Activated CD4-positive, alpha-beta memory T cell treated with anti-CD3 and anti-CD28 coated beads, Interleukin-2, amount 10 ng/mL, durations not matched to agents 7 days and 5 days (primary cell): Measurements from ENCODE around the gene PLIN4. TPM values are rescaled to one million over a fixed set of nuclear protein-coding genes. Genes with fewer than 3 reads are reported as not detected.

ENCODE experiments used
- CTCF ChIA-PET: fragments of 350-600 bp; sonication (Branson Sonifier 250); formaldehyde crosslinking; loops from one replicate; lab custom pipeline; 2021; ENCODE audit warnings: antibody characterized with exemption, inconsistent platforms; lab: Charles Lee
- POLR2A ChIA-PET: fragments of 350-600 bp; sonication (Branson Sonifier 250); formaldehyde crosslinking; loops from one replicate; lab custom pipeline; 2021; ENCODE audit warnings: antibody characterized with exemption; lab: Charles Lee
- DNase-seq: peaks from one replicate; pipeline ENCODE4 v3.0.0-alpha.2; 2020
- H3K27ac Mint-ChIP-seq: one replicate; pipeline ENCODE4 v1.8.0; 2021; ENCODE audit warnings: mild to moderate bottlenecking, mixed read lengths
- H3K27me3 Mint-ChIP-seq: one replicate; pipeline ENCODE4 v1.8.0; 2021; ENCODE audit warnings: mixed read lengths
- H3K36me3 Mint-ChIP-seq: one replicate; pipeline ENCODE4 v1.8.0; 2021; ENCODE audit warnings: low read depth, mixed read lengths
- H3K4me1 Mint-ChIP-seq: one replicate; pipeline ENCODE4 v1.8.0; 2021; ENCODE audit warnings: mixed read lengths
- H3K4me3 Mint-ChIP-seq: one replicate; pipeline ENCODE4 v1.8.0; 2021; ENCODE audit warnings: mild to moderate bottlenecking, mixed read lengths
- H3K9me3 Mint-ChIP-seq: one replicate; pipeline ENCODE4 v1.8.0; 2021; ENCODE audit warnings: mixed read lengths
- total RNA-seq, 2 experiments: library from RNA; stranded (reverse); gene quantifications; one replicate each; pipeline ENCODE4 v1.2.3, GENCODE V29; 2021

The PLIN4 gene
- total RNA-seq, 2 experiments from 2014 or later = not detected

DNA sequence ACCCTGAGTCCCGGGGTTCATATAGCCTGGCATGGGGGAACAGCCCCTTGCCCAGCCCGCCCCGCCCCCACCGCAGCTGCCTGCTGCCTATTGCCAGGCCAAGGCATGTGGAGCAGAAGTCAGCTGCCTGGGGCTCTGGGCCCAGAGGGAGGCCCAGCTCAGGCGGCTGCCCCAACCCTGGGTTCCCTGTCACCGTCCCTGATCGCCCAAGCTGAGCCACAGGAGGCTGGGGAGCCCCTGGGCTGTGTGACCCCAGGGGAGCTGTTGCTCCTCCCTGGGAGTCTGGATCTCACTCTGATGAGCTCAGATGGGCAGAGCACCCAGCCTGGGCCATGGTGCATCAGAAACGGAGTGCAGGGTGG lies 1.4 kb downstream of the PLIN4 start:
- no peak overlapping the region for H3K27ac Mint-ChIP-seq
- H3K4me1 Mint-ChIP-seq = no peaks in the 10 kb centered on the region
- H3K36me3 Mint-ChIP-seq = no peaks in the 10 kb centered on the region
- no peaks in the 10 kb centered on the region for H3K27me3 Mint-ChIP-seq
- H3K4me3 Mint-ChIP-seq = no peak overlapping the region
- CTCF ChIA-PET = interaction anchor here (1.2 kb wide), 1 partner anchor 8 kb away, joined by 3 read pairs; no protein-coding TSS in a partner anchor
- no peaks in the 10 kb centered on the region for H3K9me3 Mint-ChIP-seq
- no peak for DNase-seq
- POLR2A ChIA-PET = no interaction called here

DNA sequence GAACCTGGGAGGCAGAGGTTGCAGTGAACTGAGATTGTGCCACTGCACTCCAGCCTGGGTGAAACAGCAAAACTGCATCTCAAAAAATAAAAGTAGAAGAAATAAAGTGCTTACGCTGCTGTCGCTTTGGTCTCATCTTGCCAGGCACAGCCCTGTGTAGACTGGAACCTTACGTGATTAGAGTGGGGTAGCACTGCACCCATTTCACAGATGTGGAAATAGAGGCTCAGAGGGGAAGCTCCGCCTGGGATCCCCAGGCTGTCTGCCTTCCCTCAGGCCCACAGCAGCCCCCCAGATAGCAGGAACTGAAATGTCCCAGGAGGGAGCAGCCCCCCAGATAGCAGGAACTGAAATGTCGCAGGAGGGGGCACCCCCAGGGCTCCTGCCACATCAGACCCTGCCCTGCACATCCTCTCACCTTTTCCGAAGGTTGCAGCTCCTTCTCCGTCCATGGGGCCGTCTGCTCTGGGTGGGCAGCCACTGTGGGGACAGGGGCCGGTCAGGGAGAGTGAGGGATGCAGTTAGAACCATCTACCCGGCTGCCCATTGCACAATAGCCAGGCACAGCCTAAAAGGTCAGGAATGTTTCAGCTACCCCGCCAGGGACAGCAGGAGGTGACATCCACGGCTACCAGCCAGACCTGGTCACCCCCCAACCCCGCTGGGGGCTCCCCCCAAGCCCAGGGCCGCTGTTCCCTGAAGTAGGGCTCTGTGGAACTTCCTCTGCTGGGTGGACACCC lies 1.9 kb downstream of the PLIN4 start:
- Mint-ChIP-seq H3K36me3 (no peaks in the 10 kb centered on the region), H3K27ac (no peak overlapping the region), H3K4me1 (no peaks in the 10 kb centered on the region), H3K4me3 (no peak overlapping the region), H3K27me3 (no peaks in the 10 kb centered on the region), H3K9me3 (no peaks in the 10 kb centered on the region)
- DNase-seq = no peak
- ChIA-PET POLR2A (no interaction called here), CTCF (interaction anchor here (1.2 kb wide), 1 partner anchor 9 kb away, joined by 3 read pairs; no protein-coding TSS in a partner anchor)

DNA sequence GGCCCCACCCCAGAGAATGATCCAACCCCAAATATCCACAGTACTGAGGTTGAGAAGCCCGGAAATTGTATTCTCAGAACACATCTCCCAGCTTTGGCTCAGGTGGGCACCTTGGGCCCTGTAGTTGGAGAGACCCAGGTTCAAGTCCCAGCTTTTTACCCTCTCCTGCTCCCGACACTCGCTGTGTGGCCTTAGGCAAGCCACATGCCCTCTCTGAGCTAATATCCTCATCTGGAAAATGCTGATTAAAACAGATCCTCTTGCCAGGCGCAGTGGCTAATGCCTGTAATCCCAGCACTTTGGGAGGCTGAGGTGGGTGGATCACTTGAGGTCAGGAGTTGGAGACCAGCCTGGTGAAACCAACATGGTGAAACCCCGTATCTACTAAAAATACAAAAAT lies 2.6 kb downstream of the PLIN4 start:
- POLR2A ChIA-PET = no interaction called here
- no peak overlapping the region for H3K4me3 Mint-ChIP-seq
- no peaks in the 10 kb centered on the region for H3K4me1 Mint-ChIP-seq
- CTCF ChIA-PET = interaction anchor here (1.2 kb wide), 1 partner anchor 11 kb away, joined by 3 read pairs; no protein-coding TSS in a partner anchor
- H3K27ac Mint-ChIP-seq = no peak overlapping the region
- no peak for DNase-seq
- H3K9me3 Mint-ChIP-seq = no peaks in the 10 kb centered on the region
- no peaks in the 10 kb centered on the region for H3K27me3 Mint-ChIP-seq
- H3K36me3 Mint-ChIP-seq = no peaks in the 10 kb centered on the region

DNA sequence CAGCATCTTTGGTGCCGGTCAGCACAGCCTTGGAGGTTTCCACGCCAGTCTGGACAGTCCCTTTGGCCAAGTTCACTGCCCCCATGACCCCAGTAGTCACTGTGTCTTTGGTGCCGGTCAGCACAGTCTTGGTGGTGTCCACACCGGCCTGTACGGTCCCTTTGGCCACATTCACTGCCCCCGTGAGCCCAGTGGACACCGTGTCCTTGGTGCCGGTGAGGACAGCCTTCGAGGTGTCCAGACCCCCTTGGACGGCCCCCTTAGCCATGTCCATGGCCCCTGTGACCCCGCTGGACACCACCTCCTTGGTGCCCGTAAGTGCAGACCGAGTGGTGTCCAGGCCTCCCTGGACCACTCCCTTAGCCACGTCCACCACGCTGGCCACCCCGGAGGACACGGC lies 5.0 kb downstream of the PLIN4 start:
- POLR2A ChIA-PET = no interaction called here
- CTCF ChIA-PET = no interaction called here
- H3K36me3 Mint-ChIP-seq = no peaks in the 10 kb centered on the region
- H3K9me3 Mint-ChIP-seq = no peaks in the 10 kb centered on the region
- H3K4me3 Mint-ChIP-seq = no peak overlapping the region
- DNase-seq = no peak
- H3K27me3 Mint-ChIP-seq = no peaks in the 10 kb centered on the region
- H3K27ac Mint-ChIP-seq = no peak overlapping the region
- no peaks in the 10 kb centered on the region for H3K4me1 Mint-ChIP-seq

DNA sequence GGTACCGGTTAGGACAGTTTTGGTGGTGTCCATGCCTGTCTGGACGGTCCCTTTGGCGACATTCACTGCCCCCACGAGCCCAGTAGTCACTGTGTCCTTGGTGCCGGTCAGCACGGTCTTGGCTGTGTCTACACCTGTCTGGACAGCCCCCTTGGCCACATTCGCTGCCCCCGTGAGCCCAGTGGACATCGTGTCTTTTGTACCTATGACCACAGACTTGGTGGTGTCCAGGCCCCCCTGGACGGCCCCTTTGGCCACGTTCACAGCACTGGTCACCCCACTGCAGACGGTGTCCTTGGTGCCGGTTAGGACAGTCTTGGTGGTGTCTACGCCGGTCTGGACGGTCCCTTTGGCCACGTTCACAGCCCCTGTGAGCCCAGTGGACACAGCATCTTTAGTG lies 6.2 kb downstream of the PLIN4 start:
- ChIA-PET POLR2A (no interaction called here), CTCF (no interaction called here)
- H3K4me3 Mint-ChIP-seq = no peak overlapping the region
- no peaks in the 10 kb centered on the region for H3K27me3 Mint-ChIP-seq
- H3K9me3 Mint-ChIP-seq = no peaks in the 10 kb centered on the region
- no peak overlapping the region for H3K27ac Mint-ChIP-seq
- DNase-seq = no peak
- H3K36me3 Mint-ChIP-seq = no peaks in the 10 kb centered on the region
- no peaks in the 10 kb centered on the region for H3K4me1 Mint-ChIP-seq

DNA sequence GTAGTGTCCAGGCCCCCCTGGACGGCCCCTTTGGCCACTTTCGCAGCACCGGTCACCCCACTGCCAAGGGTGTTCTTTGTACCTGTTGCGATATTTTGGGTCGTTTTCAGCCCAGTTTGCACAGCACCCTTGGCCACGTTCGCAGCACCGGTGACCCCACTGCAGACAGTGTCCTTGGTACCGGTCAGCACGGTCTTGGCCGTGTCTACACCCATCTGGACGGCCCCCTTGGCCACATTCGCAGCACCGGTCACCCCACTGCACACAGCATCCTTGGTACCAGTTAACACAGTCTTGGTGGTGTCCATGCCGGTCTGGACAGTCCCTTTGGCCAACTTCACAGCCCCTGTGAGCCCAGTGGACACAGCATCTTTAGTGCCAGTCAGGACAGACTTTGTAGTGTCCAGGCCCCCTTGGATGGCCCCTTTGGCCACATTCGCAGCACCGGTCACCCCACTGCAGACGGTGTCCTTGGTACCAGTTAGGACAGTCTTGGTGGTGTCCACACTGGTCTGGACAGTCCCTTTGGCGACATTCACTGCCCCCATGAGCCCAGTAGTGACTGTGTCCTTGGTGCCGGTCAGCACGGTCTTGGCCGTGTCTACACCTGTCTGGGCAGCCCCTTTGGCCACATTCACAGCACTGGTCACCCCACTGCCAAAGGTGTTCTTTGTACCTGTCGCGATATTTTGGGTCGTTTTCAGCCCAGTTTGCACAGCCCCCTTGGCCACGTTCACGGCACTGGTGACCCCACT lies 6.8 kb downstream of the PLIN4 start:
- DNase-seq = no peak
- ChIA-PET POLR2A (no interaction called here), CTCF (no interaction called here)
- no peaks in the 10 kb centered on the region for H3K9me3 Mint-ChIP-seq
- H3K4me3 Mint-ChIP-seq = no peak overlapping the region
- no peak overlapping the region for H3K27ac Mint-ChIP-seq
- no peaks in the 10 kb centered on the region for H3K27me3 Mint-ChIP-seq
- H3K4me1 Mint-ChIP-seq = peaks cover 5% of the 10 kb centered on the region
- H3K36me3 Mint-ChIP-seq = no peaks in the 10 kb centered on the region

DNA sequence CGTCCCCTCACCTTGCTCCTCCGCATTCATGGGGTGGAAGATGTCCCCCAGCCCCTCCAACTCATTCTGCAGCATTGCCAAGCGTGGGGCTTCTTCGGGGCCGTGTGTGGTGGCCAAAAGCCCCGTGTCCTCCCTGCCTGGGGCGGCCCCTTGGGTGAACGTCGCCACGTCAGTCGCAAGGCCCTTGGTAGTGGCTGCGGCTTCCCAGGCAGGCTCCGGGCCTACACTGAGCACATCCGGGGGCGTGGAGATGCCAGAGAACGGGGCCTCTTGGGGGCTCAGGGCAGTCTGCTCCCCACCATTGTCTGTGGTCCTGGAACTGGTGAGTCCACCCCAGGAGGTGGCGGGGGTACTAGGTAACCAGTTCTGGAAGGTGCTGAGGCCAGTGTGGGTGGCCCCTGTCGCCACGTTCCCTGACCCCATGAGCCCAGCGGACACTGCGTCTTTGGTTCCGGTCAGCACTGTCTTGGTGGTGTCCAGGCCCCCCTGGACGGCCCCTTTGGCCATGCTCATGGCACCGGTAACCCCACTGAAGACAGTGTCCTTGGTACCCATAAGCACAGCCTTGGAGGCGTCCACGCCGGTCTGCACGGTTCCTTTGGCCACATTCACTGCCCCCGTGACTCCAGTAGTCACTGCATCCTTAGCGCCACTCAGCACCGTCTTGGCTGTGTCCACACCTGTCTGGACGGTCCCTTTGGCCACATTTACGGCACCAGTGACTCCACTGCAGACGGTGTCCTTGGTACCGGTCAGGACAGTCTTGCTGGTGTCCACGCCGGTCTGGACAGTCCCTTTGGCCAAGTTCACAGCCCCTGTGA lies 7.6 kb downstream of the PLIN4 start:
- Mint-ChIP-seq H3K4me3 (no peak overlapping the region), H3K27me3 (no peaks in the 10 kb centered on the region), H3K9me3 (no peaks in the 10 kb centered on the region), H3K36me3 (no peaks in the 10 kb centered on the region), H3K4me1 (peaks cover 9% of the 10 kb centered on the region), H3K27ac (no peak overlapping the region)
- POLR2A ChIA-PET = no interaction called here
- no peak for DNase-seq
- CTCF ChIA-PET = no interaction called here

DNA sequence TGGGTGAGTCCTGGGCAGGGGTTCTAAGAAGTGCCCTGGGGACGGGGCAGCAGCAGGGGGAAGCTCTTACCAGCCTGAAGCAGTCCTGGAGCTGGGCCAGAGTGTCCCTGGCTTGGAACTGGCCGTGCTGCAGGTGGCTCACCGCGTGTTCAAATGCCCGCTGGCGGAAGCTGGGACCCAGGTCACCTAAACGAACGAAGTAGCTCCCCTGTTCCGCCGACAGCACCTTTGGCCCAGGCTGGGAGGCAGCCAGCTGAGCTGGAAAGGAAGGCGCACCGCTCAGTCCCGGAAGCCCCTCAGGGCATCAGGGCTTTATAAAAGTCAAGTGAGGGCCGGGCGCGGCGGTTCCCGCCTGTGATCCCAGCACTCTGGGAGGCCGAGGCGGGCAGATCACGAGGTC lies 9.6 kb downstream of the PLIN4 start:
- H3K4me3 Mint-ChIP-seq = no peak overlapping the region
- peaks cover 9% of the 10 kb centered on the region for H3K4me1 Mint-ChIP-seq
- H3K27me3 Mint-ChIP-seq = no peaks in the 10 kb centered on the region
- H3K36me3 Mint-ChIP-seq = no peaks in the 10 kb centered on the region
- ChIA-PET CTCF (no interaction called here), POLR2A (no interaction called here)
- no peak for DNase-seq
- H3K9me3 Mint-ChIP-seq = no peaks in the 10 kb centered on the region
- no peak overlapping the region for H3K27ac Mint-ChIP-seq

DNA sequence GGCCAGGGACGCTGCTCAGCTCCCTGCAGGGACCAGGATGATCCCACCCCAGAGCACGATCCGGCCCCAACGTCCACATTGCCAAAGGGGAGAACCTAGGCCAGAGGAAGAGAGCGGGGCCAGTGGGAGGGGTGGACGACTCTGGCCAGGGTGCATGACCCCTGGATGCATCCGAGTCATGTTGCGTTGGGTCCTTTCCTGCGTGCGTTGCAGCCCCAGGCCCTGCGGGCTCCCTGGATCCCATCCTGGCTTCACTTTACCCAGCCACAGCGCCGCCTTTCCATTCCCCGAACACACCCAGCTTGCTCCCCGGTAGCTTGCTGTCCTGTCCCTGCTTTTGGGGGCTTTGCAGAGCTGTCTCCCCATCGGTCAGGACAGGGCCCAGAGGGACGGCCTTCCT lies 10.5 kb downstream of the PLIN4 start:
- DNase-seq = no peak
- no peaks in the 10 kb centered on the region for H3K36me3 Mint-ChIP-seq
- H3K9me3 Mint-ChIP-seq = no peaks in the 10 kb centered on the region
- H3K27me3 Mint-ChIP-seq = no peaks in the 10 kb centered on the region
- H3K4me1 Mint-ChIP-seq = peaks cover 9% of the 10 kb centered on the region
- no peak overlapping the region for H3K27ac Mint-ChIP-seq
- ChIA-PET CTCF (interaction anchor here (1.8 kb wide), 1 partner anchor 17 kb away, joined by 3 read pairs; no protein-coding TSS in a partner anchor), POLR2A (no interaction called here)
- H3K4me3 Mint-ChIP-seq = no peak overlapping the region

DNA sequence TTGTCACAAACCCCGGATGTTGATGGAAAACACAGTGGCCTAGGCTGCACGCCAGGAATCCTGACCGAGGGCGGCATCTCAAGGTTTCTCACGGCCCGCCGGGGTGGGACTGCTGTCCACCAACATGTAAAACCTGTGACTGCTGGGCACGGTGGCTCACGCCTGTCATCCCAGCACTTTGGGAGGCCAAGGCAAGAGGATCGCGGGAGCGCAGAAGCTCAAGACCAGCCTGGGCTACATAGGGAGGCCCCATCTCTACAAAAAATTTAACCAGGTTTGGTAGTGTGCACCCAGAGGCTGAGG lies 11.2 kb downstream of the PLIN4 start:
- DNase-seq = no peak
- H3K4me3 Mint-ChIP-seq = no peak overlapping the region
- ChIA-PET POLR2A (no interaction called here), CTCF (interaction anchor here (1.8 kb wide), 1 partner anchor 18 kb away, joined by 3 read pairs; no protein-coding TSS in a partner anchor)
- no peaks in the 10 kb centered on the region for H3K36me3 Mint-ChIP-seq
- H3K27ac Mint-ChIP-seq = no peak overlapping the region
- H3K4me1 Mint-ChIP-seq = peaks cover 9% of the 10 kb centered on the region
- no peaks in the 10 kb centered on the region for H3K9me3 Mint-ChIP-seq
- H3K27me3 Mint-ChIP-seq = no peaks in the 10 kb centered on the region

DNA sequence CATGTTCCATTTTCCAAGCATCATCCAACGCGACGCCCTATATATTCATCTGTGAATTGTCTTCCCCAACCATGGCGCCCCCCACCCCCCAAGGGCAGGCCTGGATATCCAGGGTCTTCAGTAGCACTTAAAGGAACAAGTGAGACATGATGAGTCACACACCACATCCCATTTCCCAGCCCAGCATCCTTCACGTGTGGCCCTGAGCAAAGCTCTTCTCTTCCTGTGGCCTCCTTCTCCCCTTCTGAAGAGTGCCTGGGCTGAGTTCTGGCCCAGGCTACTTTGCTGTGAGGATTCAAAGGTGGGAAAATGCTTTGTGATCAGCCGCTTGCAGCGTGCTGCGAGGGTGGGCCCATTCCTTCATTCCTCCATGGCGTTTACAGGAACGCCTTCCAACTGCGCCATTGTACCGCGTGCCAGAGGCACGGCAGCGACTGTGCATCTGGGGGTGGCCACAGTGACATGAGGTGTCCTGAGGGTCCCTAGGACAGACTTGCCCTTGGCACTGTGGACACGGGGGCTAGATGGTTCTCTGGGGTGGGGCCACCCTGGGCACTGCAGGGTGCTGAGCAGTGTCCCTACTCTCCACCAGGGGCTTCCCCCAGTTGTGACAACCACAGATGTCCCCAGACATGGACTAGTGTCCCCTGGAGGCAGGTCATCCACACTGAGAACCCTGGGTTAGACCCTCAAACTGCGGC lies 11.7 kb downstream of the PLIN4 start:
- H3K27me3 Mint-ChIP-seq = no peaks in the 10 kb centered on the region
- POLR2A ChIA-PET = no interaction called here
- DNase-seq = peak; percentile 27
- CTCF ChIA-PET = interaction anchor here (1.8 kb wide), 1 partner anchor 19 kb away, joined by 3 read pairs; no protein-coding TSS in a partner anchor
- H3K4me3 Mint-ChIP-seq = no peak overlapping the region
- no peaks in the 10 kb centered on the region for H3K9me3 Mint-ChIP-seq
- H3K4me1 Mint-ChIP-seq = peaks cover 9% of the 10 kb centered on the region
- peak overlapping the region; percentile 28 for H3K27ac Mint-ChIP-seq
- no peaks in the 10 kb centered on the region for H3K36me3 Mint-ChIP-seq

DNA sequence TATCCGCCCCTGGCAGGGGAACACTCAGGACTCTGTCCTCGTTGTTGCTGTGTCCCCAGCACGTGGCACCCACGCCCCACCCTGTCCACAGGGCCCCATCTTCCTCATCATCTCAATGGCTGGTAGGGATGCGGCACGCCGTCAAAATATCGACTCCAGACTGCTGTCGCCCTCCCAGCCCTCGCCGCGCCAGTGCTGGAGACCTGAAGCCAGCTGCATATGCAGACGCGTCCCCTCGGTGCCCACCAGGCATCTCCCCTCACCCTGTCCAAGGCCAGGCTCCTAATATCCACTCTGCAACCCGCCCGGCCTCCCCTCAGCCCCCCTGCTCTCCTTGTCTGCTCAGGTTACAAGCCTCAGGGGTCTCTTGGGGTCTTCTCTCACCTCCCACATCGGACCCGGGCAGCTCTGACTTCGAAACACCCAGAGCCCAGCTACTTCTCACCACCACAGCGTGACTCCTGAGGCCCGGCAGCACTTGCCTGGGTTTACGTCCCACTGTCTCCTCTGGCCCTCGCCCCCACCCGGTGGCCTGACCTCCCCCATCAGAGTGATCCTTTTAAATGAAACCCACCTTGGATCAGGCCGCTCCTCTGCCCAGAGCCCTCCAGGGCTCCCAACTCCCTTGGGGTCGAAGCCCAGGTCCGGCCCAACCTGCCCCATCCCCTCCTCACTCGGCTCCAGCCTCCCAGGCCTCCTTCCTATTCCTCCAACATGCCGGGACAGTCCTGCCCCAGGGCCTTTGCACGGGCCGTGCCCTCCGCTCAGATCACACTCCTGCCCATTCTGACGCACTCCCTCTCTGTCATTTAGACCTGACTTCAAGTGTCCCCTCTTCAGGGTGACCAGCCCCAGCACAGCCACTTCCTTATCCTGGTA lies 12.5 kb downstream of the PLIN4 start:
- no peak for DNase-seq
- ChIA-PET CTCF (interaction anchor here (1.8 kb wide), 1 partner anchor 19 kb away, joined by 3 read pairs; no protein-coding TSS in a partner anchor), POLR2A (no interaction called here)
- H3K9me3 Mint-ChIP-seq = no peaks in the 10 kb centered on the region
- no peaks in the 10 kb centered on the region for H3K36me3 Mint-ChIP-seq
- no peaks in the 10 kb centered on the region for H3K27me3 Mint-ChIP-seq
- peak overlapping the region; percentile 28 for H3K27ac Mint-ChIP-seq
- peaks cover 9% of the 10 kb centered on the region for H3K4me1 Mint-ChIP-seq
- no peak overlapping the region for H3K4me3 Mint-ChIP-seq
